NCI-H2196 (cell line): Measurements from ENCODE around the gene C8A.
A peak's percentile ranks its signal among the peaks of the same experiment; 100 is the strongest.

Experiments used
- DNase-seq: peaks from one replicate; lab custom pipeline; 2025; ENCODE audit not compliant: unreplicated experiment; lab: John Stamatoyannopoulos, UW

The C8A gene

DNA sequence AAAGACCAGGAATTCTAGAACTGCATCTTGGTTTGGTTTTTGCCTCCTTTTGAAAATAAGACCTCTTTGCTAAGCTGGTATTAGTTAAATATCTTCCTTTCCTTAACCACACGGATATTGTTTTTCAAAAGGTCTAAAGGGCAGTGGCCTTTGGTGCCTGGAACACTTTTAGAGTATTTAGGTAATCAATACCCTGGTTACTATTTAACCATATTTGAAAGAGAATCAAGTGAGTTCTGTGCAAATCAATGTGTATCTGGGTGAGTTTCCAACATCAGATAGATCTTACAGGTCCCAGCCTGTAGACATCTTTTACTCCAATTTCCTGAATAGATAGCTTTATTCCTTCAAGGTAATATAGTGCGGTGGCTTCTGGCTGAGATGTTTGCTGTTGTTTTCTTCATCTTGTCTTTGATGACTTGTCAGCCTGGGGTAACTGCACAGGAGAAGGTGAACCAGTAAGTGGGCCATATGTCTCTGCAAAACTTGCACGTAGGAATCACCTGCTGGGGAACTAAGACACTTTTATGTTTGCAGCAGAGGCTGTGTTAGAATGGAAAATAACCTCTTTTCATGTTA lies at the start of gene C8A:
TSS of gene C8A (plus strand) at position 277 of the 579 bp plus-strand sequence. CDS start at position 382, 105 bp downstream.
- no peak for DNase-seq

DNA sequence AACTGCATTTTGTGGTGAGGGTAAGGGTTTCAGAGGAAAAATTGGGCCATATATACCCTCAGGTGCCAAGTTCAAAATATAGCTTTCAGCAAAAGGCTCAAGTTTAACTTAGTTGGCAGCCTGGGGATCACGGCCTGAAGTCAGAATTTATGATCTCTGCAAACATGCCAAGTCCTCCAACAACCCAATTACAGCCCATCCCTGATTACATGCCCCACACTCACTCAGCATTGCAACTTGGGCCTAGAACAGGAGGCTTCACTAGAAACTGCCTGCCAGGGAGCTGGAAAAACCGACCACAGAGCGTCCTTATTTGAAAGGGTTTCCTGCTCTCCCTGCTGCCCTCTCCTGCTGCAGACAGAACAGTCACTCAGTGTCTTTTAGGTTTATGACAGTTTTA lies 47.8 kb upstream of the C8A start:
- no peak for DNase-seq

- DNase-seq = no peak
These were observed 46.2 kb upstream of the C8A start for GRCh38 chr1:56808410-56808809.

DNA sequence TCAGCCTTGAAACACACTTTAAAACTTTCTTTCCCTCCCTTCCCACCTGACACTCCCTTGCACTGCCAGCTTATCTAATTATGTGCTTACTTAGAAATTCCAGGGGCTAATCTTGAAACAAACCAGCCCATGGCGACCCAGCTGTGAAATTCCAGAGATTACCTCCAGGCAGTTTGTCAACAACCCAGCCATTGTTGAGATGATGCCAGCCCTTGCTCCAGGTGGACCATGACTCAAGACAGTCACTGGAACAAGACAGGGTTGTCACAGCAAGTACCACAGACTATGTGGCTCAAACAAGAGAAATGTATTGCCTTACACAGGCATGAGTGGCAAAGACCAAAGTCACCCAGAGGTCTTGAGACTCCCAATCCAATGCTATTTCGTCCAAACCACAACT lies 43.3 kb upstream of the C8A start:
- no peak for DNase-seq

GRCh38 chr1:56814205-56814604 lies 40.4 kb upstream of the C8A start:
- no peak for DNase-seq

GRCh38 chr1:56816264-56816663 lies 38.3 kb upstream of the C8A start:
- no peak for DNase-seq

- DNase-seq = peak; percentile 54
These were observed 37.7 kb upstream of the C8A start for GRCh38 chr1:56816909-56817308.

DNA sequence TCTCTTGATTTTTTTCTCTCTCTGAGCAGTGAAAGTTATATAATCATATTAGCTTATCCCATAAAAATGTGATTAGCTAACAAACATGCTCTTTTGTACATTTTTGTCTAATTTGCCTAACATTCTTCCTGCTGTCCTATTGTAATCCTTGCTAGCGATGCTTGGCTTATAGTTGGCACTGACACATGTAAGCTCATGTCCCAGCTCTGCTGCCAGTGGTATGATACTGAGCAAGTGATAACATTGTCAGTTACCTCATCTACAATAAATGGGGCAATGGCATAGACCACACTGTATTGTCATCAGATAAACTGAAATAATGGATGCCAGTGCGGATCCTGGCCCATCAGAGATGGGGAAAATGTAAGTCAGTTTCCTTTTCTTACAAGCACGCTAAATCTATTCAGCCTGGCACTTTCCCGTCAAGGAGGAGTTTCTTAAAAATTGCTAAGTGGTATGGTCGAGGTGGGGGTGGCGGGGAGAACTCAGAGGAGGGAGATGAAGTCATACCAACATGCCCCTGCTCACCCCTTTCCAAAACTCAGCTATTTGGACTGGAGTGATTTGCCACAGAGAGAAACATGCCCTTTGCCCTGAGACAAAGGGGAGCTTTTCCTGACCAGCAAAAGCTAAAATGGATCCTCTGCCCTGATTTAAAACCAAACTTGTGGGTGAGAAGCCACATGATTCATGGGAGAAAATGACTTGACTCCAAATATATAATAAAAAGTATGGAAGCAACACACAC lies 36.7 kb upstream of the C8A start:
- no peak for DNase-seq

DNA sequence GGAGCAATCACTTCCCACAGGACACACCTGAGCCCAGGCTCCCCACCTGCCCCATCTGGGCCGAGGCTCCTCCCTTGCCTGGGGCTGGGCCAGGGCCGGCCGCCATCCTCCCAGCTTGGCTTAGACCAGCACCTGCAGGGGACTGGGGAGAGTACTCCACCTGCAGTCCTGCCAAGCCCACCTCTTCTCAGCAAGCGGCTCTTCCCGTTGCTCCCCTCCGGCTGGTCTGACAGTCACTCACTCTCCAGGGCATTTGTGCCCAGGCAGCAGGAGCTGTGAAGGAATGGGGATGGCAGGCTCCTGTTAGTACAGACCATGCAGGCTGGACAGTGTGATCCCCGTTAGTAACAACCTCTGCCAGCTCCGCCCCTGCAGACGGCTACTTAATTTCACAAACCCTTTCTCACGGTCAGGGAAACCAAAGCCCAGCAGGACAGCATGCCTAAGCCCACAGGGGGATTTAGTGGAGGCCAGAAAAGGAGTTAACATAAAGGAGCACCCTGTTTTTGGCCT lies 35.2 kb upstream of the C8A start, which contains the start of gene FYB2:
TSS of gene FYB2 (minus strand) at position 18 of the 513 bp plus-strand sequence. CDS start 114 bp downstream, outside the sequence.
- peak; percentile 56 for DNase-seq

GRCh38 chr1:56820755-56821461 lies 33.7 kb upstream of the C8A start:
- peak; percentile 87 for DNase-seq

DNA sequence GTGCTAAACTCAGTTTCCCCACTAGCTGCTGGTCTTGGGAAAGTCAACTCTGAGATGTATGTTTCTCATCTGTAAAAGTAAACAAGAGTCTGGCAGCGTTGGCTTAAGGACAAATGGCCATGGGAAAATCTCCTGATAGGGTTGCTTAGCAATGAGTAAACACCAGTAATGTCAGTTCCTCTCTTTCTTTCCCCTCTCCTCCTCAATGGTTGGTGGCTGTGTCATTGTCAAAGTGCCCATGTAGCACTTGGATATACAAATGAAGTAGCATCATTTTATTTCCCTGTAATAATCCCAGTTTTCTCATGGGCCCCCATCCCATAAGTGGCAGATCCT lies 33.2 kb upstream of the C8A start:
- DNase-seq = peak; percentile 37

- DNase-seq = no peak
These were observed 30.3 kb upstream of the C8A start for GRCh38 chr1:56824271-56824670.

DNA sequence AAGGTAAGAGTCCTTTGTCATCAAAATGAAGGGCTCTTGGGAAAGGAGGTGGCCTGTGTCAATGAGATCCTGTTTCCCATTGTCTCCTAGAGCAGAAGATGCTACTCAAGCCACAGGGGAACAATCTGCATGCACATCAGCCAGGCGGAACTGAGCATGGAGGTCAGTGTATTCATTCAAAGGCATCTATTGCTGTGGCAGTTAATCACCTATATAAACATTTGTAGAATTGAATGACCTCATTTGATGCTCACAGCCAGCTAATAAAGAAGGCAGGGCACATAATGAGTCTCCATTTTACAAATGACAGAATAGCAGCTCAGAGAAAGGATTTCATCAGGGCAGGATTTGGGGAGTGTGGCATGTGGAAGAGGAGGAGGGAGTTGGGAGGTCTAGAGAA lies 29.7 kb upstream of the C8A start:
- peak; percentile 51 for DNase-seq

DNA sequence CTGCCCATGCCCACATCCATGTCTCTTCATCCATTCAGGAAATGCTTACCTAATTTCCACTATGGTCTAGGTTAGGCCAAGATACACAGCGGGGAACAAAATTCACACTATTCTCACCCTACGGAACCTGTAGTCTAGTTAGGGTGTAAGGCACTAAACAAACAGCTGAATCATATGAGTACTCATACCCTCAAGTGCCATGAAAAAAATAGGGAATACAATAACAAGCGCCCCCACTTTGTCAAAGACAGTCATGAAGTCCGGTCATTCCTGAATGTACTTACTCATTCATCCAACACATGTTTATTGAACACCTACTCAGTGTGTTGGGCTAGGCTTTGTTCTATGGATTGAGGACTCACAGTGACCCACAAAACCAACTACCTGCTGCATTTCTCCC lies 29.2 kb upstream of the C8A start:
- no peak for DNase-seq

GRCh38 chr1:56827711-56828110 lies 26.9 kb upstream of the C8A start:
- DNase-seq = no peak

GRCh38 chr1:56830052-56830451 lies 24.5 kb upstream of the C8A start:
- DNase-seq = no peak

- DNase-seq = peak; percentile 61
These were observed 22.5 kb upstream of the C8A start for GRCh38 chr1:56831871-56832693.

DNA sequence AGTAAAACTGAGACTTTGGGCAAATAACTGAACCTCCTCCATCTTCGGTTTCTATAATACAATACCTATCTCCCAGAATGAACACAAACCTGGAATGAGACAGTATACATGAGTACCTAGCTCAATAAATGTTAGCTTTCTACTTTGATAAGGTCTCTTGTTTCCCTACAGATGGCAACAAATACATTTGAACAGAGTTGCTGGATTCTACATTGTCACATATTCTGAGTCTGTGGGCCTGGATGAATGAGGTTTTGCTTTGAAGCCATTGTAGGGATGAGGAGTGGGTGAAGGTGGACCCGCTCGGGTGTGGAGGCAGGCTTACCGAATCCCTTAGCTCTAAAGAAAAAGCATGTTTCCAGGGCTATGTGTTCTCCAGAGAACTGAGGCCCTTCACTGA lies 21.5 kb upstream of the C8A start:
- DNase-seq = no peak

DNA sequence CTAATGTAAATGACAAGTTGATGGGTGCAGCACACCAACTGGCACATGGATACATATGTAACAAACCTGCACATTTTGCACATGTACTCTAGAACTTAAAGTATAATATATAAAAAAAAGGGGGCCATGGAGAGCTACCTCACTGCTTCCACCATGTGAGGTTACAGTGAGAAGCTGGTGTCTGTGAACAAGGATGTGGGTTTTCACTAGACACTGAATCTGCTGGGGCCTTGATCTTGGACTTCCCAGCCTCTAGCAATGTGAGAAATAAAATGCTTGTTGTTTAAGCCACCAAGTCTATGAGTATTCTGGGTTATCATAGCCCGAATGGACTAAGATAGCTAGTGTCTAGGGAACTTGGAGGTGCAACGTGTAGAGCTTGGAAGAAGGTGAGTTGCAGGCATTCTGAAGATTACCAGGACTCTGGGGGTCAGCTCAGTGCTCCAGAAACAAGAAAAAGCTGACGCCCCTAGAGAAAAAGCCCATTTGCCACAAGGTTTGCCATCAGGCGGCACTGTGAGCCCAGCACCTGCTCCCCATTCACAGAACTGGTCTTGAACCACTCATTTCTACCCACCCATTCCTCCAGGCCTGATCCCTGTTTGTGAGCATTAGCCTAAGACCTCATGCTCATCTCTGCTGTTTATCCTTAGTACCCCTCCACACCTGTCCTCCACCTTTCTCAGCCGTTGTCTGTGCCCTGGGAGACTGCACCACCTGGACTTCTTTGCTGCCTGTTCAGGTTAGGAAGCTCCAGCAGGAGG lies 20.3 kb upstream of the C8A start:
- DNase-seq = no peak

GRCh38 chr1:56835657-56836056 lies 18.9 kb upstream of the C8A start:
- no peak for DNase-seq
